Testis (tissue), 2 donors: ENCODE results near the gene CCDC196.

Experiments
- CTCF ChIP-seq, 3 experiments: fragments of 450-650 bp in 2 of 3; fragments of 200-600 bp in 1 of 3; sonication (generic) in 1 of 3; IDR thresholded peaks; one replicate each; pipeline ENCODE4 v1.5.1; 2016 to 2019; ENCODE audit warnings: antibody characterized with exemption in 3 of 3, mild to moderate bottlenecking in 2 of 3, moderate library complexity in 1 of 3
- POLR2A ChIP-seq: fragments of 450-650 bp; IDR thresholded peaks from one replicate; pipeline ENCODE4 v1.6.1; 2017; ENCODE audit warnings: antibody characterized with exemption, mild to moderate bottlenecking, moderate library complexity

GRCh38 chr14:66496188-66496807 lies 10.1 kb downstream of the CCDC196 start:
- TF ChIP-seq POLR2A (no peak), CTCF (IDR thresholded peaks at IDR 0.05) (no peak)
